ENCODE data around the gene SMIM10L1.

Gene SMIM10L1

GRCh38 chr12:11202811-11203210, 31.8 kb downstream of the SMIM10L1 start:
- DNase-seq = no peak

GRCh38 chr12:11204173-11204572, 33.2 kb downstream of the SMIM10L1 start:
- no peak for DNase-seq

- DNase-seq = peak; percentile 62
These were observed 38.1 kb downstream of the SMIM10L1 start for GRCh38 chr12:11209113-11209512.

Data from islet precursor cell (in vitro differentiated cells).